Prostate gland (tissue), 2 donors: ENCODE data around the gene LDLRAD4.

Experiments used
- POLR2A ChIP-seq: fragments of 450-650 bp; IDR thresholded peaks from one replicate; pipeline ENCODE4 v1.6.1; 2016; ENCODE audit warnings: antibody characterized with exemption, mild to moderate bottlenecking
- TF ChIP-seq, protein P1 (sequence below), 4 experiments: fragments of 200-600 bp in 2 of 4; fragments of 450-650 bp in 2 of 4; sonication (generic) in 2 of 4; IDR thresholded peaks; 1 replicate in 3 of 4; 2 replicates in 1 of 4; pipeline ENCODE4 v1.5.1; 2016 to 2019; ENCODE audit warnings: antibody characterized with exemption in 4 of 4, mild to moderate bottlenecking in 2 of 4, moderate library complexity in 2 of 4

DNA sequence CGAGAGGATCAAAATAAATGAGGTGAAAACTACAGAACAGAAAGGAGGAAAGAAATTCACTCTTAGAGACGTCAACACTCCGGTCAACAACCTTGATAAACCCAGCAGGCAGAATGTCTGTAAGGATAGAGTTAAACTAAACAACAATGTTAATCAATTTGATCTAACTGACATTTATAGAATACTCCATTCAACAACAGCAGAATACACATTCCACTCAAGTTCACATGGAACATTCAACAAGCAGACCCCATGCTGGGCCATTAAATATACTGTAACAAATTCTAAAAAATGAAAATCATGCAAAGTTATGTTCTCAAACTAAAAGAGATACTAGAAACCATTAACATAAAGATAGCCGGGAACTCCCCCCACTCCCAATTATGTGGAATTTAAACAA, 466.0 kb downstream of the LDLRAD4 start:
- TF ChIP-seq POLR2A = no peak
- TF ChIP-seq, protein P1, sequence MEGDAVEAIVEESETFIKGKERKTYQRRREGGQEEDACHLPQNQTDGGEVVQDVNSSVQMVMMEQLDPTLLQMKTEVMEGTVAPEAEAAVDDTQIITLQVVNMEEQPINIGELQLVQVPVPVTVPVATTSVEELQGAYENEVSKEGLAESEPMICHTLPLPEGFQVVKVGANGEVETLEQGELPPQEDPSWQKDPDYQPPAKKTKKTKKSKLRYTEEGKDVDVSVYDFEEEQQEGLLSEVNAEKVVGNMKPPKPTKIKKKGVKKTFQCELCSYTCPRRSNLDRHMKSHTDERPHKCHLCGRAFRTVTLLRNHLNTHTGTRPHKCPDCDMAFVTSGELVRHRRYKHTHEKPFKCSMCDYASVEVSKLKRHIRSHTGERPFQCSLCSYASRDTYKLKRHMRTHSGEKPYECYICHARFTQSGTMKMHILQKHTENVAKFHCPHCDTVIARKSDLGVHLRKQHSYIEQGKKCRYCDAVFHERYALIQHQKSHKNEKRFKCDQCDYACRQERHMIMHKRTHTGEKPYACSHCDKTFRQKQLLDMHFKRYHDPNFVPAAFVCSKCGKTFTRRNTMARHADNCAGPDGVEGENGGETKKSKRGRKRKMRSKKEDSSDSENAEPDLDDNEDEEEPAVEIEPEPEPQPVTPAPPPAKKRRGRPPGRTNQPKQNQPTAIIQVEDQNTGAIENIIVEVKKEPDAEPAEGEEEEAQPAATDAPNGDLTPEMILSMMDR (IDR thresholded peaks at IDR 0.05) = no peak
